HG03342 (cell line): ENCODE data around the gene LHB.

ENCODE experiments used
- ATAC-seq: cut with Tn5 transposase; IDR thresholded peaks from one replicate; pipeline ENCODE4 v1.9.1; 2021; ENCODE audit warnings: mild to moderate bottlenecking, moderate library complexity; ENCODE audit not compliant: unreplicated experiment

LHB gene

GRCh38 chr19:48986211-48986610 lies 30.7 kb downstream of the LHB start:
- no peak for ATAC-seq

- no peak for ATAC-seq
Observed at GRCh38 chr19:48985711-48986110, 31.2 kb downstream of the LHB start.

GRCh38 chr19:48982280-48982679 lies 34.6 kb downstream of the LHB start:
- ATAC-seq = no peak

- ATAC-seq = no peak
Observed at GRCh38 chr19:48977061-48977460, 39.8 kb downstream of the LHB start.

GRCh38 chr19:48975947-48976847 lies 40.7 kb downstream of the LHB start:
- no peak for ATAC-seq

- no peak for ATAC-seq
Observed at GRCh38 chr19:48970923-48971395, 45.9 kb downstream of the LHB start.

- ATAC-seq = no peak
Observed at GRCh38 chr19:48970139-48970766, 46.6 kb downstream of the LHB start.

- no peak for ATAC-seq
Observed at GRCh38 chr19:48969276-48970138, 47.4 kb downstream of the LHB start.

- no peak for ATAC-seq
Observed at GRCh38 chr19:48968813-48969218, 48.1 kb downstream of the LHB start.

GRCh38 chr19:48968179-48968661 lies 48.7 kb downstream of the LHB start:
- ATAC-seq = no peak

GRCh38 chr19:48967346-48968178 lies 49.3 kb downstream of the LHB start:
- ATAC-seq = no peak

GRCh38 chr19:48966541-48967345 lies 50.1 kb downstream of the LHB start:
- no peak for ATAC-seq
